Posterior vena cava (tissue), 2 donors: Measurements from ENCODE around the gene PTPRN2. TPM values are rescaled to one million over a fixed set of nuclear protein-coding genes. Genes with fewer than 3 reads are reported as not detected.
"Not testable (repeated sequence)": the region's sequence is repeated elsewhere in the genome, so short reads cannot be mapped to it uniquely, and the experiment has no call there.

ENCODE experiments used
- DNase-seq: peaks from one replicate; pipeline ENCODE4 v3.0.0-alpha.2; 2020; ENCODE audit warnings: low spot score
- intact Hi-C, 2 donors: fragments of 100-400 bp; cut with DNase I; formaldehyde crosslinking; loops; one replicate each; pipeline versions ENCODE4 v1.14.1 to v1.14.2; 2022 to 2023
- total RNA-seq, 2 donors: library from RNA; stranded (reverse); fragmentation: NEBNext Ultra II Directional; extraction: Animal tissue kit (Norgen Biotek cat#: 25700); gene quantifications; one replicate each; pipeline ENCODE4 v1.2.1, GENCODE V29; 2021
- donor health status: DM: yes; HTN: yes; CAD: no.
- donor health status: DM: yes; HTN: yes; CAD: no.

Gene PTPRN2
- total RNA-seq, 2 donors from 2014 or later = 1.6 to 2.8 TPM

DNA sequence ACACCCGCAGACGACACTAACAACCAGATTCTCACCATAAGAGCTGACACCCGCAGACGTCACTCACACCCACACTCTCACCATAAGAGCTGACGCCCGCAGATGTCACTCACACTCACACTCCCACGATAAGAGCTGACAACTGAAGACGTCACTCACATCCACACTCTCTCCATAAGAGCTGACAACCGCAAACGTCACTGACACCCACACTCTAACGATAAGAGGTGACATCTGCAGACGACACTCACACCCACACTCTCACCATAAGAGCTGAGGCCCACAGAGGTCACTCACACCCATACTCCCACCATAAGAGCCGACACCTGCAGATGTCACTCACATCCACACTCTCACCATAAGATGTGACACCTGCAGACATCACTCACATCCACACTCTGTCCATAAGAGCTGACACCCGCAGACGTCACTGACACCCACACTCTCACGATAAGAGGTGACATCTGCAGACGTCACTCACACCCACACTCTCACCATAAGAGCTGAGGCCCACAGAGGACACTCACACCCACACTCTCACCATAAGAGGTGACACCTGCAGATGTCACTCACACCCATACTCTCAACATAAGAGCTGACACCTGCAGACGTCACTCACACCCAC, 255.7 kb downstream of the PTPRN2 start:
- intact Hi-C loops = not testable (repeated sequence)
- DNase-seq = peak; percentile 19

DNA sequence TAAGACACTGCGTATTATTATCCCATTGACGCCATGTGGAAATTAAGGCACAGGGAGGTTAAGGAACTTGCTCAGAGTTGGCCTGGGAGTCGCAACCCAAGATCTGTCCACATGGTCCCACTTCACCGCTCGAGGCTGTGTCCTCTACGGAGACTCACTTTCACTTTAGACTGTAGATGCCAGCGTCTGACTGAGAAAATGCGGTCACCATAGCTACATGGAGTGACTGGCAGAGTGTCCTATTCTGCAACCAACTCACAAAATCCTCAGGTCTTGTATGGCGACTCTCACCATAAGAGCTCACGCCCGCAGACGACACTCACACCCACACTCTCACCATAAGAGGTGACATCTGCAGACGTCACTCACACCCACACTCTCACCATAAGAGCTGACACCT, 257.9 kb downstream of the PTPRN2 start:
- peak; percentile 23 for DNase-seq
- intact Hi-C loops = no loop called here

DNA sequence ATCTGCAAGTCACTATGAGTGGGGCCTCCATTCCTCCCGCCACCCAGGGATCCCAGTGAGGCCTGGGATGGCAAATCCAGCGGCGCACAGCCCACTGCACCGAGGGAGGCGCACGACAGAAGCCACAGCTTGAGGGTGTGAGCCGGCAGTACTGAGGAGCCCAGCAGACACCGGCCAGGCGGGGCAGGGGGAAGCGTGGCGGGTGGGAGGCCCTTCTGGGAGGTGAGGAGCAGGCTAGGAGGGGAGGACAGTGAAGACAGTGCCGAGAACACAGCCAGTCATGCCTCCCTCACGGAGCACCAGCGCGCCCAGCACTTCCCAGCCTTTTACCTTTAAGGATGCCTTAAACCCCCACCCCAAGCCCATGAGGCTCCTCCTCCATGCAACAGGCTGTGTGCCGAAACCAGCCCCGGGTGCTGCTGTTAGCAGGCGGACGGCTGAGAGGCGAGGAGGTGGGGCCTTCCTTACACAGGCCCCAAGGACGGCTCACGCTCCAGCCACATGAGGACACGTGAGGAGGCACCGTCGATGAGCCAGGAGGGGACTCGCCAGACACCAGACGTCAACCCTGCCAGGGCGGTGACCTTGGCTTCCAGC, 258.5 kb downstream of the PTPRN2 start:
- intact Hi-C loops = no loop called here
- peak; percentile 77 for DNase-seq

DNA sequence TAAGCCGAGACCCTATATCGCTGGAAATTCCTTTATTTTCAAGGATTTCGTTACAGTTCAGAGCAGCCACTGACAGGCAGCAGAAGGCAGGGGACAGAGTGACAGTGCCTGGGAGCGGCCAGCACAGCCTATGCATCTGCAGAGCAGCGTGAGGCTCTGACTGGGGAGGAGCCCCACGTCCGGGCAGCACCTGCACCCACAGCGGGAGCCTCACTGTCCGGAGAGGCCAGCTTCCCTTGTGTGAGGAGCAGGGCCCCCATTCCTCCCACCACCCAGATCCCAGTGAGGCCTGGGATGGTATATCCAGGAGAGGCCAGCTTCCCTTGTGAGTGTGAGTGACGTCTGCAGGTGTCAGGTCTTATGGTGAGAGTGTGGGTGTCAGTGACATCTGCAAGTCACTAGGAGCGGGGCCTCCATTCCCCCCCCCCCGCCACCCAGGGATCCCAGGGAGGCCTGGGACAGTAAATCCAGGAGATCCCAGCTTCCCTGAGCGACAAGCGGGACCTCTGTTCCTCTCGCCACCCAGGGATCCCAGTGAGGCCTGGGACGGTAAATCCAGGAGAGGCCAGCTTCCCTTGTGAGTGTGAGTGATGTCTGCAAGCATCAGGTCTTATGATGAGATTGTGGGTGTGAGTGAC, 259.1 kb downstream of the PTPRN2 start:
- peak; percentile 49 for DNase-seq
- intact Hi-C loops = no loop called here

DNA sequence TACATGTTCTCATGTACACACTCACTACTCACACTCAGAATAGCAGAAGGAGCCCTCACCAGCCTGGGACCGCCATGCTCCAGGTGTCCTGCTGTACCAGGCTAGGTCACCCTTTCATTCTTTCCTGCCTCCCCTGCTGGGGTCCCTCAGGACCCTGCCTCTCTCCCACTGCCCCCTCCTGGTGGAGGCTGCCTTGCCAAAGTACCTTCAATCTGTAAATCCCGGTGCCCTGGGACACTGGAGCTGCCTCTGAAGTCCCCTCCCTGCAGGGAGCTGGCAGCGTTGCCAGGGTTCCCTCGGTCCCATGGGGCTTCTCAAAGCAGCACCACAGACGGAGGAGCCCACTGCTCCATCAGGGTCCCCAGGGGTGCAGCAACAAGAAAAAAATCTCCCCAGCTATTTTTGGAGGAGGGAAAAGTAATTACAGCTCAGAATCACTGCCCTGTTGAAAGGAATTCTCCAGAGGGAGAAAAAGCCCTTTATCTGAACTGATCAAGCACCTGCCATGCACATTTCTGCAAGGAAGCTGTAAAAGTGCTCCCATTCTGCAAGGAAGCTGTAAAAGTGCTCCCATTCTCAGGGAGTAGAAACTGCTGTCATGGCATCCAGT, 259.9 kb downstream of the PTPRN2 start:
- DNase-seq = peak; percentile 54
- intact Hi-C loops = no loop called here

DNA sequence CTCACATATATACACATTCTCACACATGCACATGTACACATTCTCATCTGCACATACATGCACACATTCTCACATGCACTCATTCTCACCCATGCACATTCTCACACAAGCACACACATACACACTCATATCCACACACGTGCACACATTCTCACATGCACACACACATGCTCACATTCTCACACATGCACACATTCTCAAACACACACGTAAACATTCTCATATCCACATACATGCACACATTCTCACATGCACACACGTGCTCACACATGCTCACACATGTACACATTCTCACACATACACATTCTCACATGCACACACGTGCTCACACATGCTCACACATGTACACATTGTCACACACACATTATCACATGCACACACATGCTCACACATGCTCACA, 260.6 kb downstream of the PTPRN2 start:
- no peak for DNase-seq
- intact Hi-C loops = no loop called here

DNA sequence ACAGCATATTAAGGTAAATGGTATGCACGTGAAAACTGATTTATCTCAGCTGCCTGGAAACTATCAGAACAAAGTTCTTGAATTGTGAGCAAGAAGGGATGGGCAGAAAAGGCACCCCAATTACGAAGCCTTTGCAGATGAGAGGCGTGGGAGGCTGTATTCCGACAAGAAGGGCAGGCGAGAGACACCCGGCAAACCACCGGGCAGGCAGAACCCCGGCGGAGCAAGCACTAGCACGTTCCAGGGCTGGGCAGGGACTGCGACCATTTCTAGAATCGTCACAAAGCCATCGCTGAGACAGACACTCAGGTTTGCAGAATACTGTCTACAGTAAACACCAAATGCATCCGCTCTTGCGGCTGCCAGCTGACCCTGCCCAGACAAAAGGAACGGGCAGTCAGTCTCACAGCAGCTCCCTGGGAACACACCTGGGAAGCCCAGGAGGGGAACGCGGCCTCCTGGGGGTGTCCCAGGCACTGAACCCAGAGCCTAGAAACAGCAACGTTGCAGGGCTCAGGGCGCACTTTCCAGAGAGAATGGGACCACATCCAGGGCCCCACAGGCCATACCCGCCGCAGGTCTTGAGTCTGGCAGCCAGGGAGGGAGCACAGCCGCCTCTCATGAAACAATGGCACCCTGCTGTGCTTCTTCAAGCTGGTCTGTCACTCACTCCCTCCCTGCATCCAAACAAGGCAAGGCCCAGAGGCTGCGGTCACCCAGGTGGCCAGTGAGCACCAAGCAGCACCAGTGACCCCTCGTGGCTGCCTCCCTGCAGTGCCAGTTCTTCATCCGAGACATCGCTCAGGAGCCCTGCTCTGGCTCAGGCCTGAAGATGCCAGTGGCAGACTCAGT, 261.9 kb downstream of the PTPRN2 start:
- intact Hi-C loops = no loop called here
- peak; percentile 73 for DNase-seq

DNA sequence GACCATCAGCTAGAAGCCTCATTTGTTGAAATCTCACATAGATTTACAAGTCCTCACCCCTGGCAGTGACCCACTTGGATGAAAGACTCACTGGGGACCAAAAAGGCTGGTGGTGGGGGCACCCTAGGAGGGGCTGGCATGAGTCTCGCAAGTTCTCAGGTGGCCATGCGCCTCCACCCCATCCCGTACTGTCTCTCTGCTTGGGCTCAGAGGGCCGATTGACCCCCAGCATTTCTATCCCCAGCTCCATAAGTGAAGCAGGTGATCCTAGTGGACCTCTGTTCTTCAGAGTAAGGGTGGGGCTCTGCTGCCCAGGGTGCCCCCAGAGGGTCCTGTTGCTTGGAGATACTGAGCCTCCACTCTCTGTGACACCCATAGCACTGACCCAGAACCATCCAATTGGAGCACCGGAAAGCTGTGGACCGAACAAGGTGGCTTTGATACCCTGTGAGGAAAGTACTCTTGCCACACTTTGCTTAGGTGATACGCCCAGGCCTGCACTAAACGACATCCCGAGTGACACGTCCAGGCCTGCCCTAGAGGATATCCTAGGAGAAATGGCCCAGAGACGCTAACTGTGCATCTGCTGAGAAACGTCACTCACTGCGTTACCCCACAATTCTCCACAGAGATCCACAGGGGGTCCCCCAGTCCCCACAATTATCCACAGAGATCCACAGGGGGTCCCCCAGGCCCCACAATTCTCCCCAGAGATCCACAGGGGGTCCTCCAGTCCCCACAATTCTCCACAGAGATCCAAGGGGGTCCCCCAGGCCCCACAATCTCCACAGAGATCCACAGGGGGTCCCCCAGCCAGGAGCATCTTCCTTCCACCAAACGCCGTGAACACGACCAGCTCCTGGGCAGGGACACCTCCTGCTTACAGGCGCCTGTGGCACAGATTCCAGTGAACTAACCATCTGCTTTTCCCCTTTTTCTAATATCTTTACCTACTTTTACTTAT, 262.9 kb downstream of the PTPRN2 start:
- peak; percentile 66 for DNase-seq

DNA sequence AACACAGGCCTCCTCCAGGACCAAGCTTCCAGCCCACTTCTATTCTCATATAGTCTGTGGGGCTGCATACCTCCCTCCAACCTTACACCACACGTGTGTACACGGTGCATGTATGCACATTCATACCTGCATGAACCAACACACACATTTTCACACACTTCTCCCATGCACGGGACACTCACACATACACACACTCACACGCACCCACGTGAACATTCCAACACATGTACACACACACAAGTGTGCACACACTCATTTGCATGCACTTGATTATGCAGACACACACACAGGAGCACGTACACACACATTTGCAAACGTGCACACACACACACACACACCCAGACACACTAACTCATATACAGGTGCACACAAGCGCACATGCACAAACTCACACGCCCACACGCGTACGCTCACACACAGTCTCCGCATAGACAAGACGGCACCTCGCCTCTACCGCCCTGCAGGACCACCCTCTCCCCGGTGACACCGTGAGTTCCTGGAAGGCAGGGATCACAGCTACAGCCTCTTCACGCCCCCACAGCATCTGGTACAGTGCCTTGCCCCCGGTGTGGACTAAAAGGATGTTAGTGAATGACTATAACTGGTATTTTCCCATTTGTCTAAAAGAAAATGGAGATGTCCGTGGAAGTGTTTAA, 263.8 kb downstream of the PTPRN2 start:
- intact Hi-C loops = no loop called here
- peak; percentile 66 for DNase-seq

More for the DNA sequence above, 262.9 kb downstream of the PTPRN2 start:
- intact Hi-C loops = no loop called here

DNA sequence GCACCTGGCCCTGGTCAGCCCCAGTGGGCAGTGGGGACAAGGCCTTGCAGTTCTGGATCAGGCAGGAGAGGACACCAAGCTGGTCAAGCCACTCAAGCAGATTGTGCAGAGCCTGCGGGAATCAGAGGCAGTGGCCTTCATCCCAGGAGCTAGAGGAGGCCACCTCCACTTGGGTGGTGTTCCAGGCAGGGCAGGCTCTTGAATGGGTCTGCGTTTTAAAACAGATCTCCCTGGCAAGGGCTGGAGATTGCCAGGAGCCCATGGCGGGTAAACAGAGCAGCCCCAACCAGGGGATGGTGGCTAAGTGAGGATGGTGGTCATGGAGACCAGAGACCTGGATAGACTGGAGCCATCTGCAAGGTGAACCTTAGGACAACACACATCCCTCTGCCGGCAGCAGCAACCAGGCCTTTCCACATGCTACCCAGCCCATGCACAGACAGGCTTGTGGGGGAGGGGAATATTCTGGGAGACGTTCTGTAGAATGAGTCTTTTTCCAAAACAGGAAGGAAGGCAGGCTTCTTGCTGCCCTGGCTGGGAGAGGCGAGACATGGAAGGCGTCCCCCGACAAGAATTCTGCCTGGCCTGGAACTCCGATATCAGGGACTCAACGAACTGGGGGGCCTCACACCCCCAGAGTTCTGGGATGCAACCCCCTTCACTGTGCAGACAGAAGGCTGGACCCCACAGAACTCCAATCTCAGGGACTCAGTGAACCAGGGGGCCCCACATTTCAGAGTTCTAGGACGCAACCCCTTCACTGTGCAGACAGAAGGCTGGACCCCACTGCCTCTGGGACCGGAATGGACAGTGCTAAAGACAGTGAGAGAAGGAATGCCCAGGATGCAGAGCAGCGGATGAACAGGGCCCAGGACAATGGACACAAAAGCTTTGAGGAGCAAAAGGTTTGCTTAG, 264.8 kb downstream of the PTPRN2 start:
- intact Hi-C loops = no loop called here

DNA sequence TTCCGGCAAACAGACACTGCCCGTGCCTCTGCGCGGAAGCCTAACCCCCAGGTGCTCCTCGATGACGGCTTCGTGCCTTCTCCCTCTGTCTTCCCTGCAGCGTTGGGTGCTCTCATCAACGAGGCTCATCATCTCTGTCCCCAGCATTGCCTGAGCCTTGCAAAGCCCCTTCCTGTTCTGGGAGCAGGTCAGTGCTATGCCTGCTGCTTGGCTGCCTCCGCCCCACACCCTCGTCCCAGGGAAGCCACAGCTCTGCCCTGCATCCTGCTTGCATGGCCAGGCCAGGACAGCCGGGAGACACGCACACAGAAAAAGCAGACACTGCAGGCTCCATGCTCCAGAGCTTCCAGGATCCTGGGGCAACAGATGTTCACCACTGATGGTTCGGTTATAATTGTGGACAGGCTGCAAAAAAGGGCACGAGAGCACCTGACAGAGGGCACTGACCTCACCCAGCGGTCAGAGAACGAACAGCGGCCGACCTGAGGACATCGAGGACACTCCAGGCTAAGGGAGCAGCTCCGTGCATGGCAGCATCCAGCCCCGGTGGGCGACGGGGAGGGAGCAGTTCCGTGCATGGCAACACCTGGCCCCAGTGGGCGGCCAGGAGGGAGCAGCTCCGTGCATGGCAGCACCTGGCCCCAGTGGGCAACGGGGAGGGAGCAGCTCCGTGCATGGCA, 265.5 kb downstream of the PTPRN2 start:
- intact Hi-C loops = no loop called here
- no peak for DNase-seq

More for the DNA sequence above, 264.8 kb downstream of the PTPRN2 start:
- DNase-seq = peak; percentile 29

DNA sequence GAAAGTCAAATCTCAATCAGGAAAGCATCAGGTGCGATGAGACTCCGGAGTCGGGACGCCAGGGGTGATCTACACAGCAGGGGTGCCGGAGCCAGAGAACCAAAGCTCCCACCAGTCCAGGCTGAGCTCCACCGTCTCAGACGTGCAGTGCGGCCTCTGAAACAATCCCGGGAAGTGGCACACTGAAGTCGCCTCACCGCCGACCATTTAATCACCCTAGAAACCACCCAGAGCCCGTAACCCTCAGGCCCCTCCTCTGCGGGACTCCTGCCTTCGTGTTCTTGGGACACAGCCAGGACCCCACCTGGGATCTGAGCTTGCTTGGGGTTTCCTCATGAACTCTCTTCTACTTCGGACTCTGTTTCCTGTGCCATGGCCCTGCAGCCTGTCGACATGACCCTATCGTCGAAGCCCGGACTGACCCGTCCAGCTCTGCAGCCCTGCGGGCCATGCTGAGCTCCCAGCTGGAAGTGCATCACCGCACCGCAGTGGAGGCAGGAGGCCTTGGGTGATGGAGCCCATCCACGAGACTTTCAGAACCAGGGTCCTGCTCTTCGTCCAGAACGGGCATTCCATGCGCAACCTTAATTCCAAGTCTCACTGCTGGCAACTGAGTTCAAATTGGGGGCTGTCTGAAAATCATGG, 266.4 kb downstream of the PTPRN2 start:
- peak; percentile 62 for DNase-seq

DNA sequence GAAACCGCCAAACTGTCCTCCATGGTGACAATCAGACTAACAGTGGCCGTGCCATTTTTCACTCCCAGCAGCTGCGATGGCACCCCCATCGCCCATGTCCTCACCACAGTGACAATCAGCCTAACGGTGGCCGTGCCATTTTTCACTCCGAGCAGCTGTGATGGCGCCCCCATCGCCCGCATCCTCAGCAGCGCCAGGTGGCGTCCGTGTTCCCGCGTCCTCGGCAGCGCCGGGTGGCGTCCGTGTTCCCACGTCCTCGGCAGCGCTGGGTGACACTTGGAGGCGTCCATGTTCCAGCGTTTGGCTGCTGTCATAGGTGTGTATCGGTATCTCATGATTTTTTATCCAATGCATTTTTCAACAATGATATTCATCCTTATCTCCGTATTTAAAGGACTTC, 267.3 kb downstream of the PTPRN2 start:
- intact Hi-C loops = no loop called here
- peak; percentile 35 for DNase-seq

More for the DNA sequence above, 266.4 kb downstream of the PTPRN2 start:
- intact Hi-C loops = no loop called here

DNA sequence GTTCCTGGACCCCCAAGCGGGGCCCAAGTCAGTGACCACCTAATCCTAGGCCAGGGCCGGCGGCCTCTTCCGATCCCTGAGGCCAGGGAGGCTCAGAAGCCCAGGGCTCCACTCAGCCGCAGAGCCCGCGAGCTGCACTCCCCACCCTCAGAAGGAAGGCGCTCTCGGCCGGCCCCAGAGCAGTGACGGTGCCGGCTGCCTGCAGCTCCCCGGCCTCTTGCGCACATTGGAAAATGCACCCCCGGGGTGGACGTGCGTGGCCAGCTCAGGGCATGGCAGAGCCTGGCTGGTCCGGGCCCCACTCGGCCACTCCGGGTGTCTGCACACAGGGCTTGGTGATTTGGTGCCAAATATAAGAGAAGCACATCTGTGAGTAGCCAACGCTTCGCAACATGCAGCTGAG, 269.1 kb downstream of the PTPRN2 start:
- intact Hi-C loops = no loop called here
- peak; percentile 53 for DNase-seq

DNA sequence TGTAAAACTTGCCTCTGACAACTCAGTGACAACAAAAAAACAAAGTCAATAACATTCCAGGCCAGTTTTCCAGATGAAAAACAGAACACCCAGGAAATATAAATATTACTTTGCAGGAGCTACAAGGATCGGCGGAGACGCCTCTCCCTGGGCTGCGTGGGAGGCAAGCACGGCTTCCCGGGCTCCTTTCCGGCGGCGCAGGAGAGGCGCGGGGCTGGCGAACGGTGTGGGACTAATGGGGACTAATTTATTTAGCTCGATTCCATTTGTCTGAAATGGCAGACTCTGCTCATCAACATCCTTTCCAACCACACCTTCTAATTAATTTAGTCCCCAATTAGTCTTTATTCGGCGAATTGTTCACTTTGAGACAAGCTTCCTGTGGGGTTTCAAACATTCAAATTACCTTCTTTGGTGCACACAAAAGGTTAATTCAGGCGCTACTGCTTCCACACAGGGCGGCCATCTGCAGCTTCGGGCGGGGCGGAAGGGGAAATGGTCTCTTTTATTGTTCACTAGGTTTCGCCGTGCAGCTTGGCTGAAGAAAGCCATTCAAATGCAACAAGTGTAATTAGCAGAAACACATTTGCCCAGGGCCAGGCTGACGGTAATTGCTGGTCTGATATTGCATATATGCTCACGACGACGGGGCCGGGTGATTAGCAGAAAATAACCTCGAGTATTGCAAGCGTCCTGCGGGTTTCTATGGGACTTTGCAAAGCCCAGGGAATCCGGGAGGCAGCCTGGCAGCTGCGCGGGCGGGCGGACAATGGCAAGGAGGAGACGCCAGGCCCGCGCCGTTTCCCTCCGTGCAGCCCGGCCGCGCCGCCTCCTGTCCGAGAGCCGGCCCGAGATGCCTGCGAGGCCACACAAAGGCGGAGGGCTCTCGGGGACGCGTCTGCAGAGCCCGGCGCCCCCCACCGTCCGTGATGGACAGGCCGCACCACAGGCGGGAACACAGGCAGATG, 270.1 kb downstream of the PTPRN2 start:
- intact Hi-C loops = no loop called here
- peak; percentile 75 for DNase-seq
